Astrocyte (in vitro differentiated cells and primary cell): ENCODE data around the gene ZMYM4. TPM values are rescaled to one million over a fixed set of nuclear protein-coding genes. Genes with fewer than 3 reads are reported as not detected.

Experiments
- DNase-seq: peaks from one replicate; pipeline ENCODE4 v3.0.0-alpha.2; 2010; ENCODE audit warnings: low read depth
- FAIRE-seq: peaks from 2 replicates; lab custom pipeline; 2011; peaks lifted over from hg19 to GRCh38; lab: Jason Lieb, UNC
- H2AFZ ChIP-seq: 2 replicates; pipeline ENCODE4 v1.6.0; 2012; ENCODE audit warnings: low read depth, low read length, inconsistent platforms
- H3K27ac ChIP-seq: 2 replicates; pipeline ENCODE4 v1.5.1; 2011; ENCODE audit warnings: low read depth, low read length, inconsistent platforms
- H3K27me3 ChIP-seq: 2 replicates; pipeline ENCODE4 v1.6.0; 2011; ENCODE audit warnings: low read length, inconsistent platforms; ENCODE audit not compliant: insufficient read depth
- H3K36me3 ChIP-seq: 2 replicates; pipeline ENCODE4 v1.5.1; 2011; ENCODE audit warnings: low read length, inconsistent platforms; ENCODE audit not compliant: insufficient read depth
- H3K4me1 ChIP-seq: 2 replicates; pipeline ENCODE4 v1.5.1; 2011; ENCODE audit warnings: low read length, inconsistent platforms; ENCODE audit not compliant: insufficient read depth
- H3K4me2 ChIP-seq: 2 replicates; pipeline ENCODE4 v1.6.0; 2012; ENCODE audit warnings: low read length, inconsistent platforms
- H3K4me3 ChIP-seq: 2 replicates; pipeline ENCODE4 v1.5.1; 2011; ENCODE audit warnings: low read depth, mild to moderate bottlenecking, low read length, inconsistent platforms; ENCODE audit not compliant: insufficient read depth
- H3K79me2 ChIP-seq: 2 replicates; pipeline ENCODE4 v1.6.0; 2012; ENCODE audit warnings: mild to moderate bottlenecking, low read length, inconsistent platforms; ENCODE audit not compliant: insufficient read depth
- H3K9ac ChIP-seq: 2 replicates; pipeline ENCODE4 v1.6.0; 2012; ENCODE audit warnings: mild to moderate bottlenecking, low read length, inconsistent platforms
- H3K9me3 ChIP-seq: 2 replicates; pipeline ENCODE4 v1.5.1; 2012; ENCODE audit warnings: low read depth, mild to moderate bottlenecking, low read length, inconsistent platforms; ENCODE audit not compliant: insufficient read depth
- H4K20me1 ChIP-seq: 2 replicates; pipeline ENCODE4 v1.6.0; 2012; ENCODE audit warnings: low read length, inconsistent platforms; ENCODE audit not compliant: insufficient read depth
- H3K27ac Mint-ChIP-seq: one replicate; pipeline ENCODE4 v1.8.0; 2021; ENCODE audit warnings: mild to moderate bottlenecking, mixed read lengths; ENCODE audit not compliant: unreplicated experiment
- H3K27me3 Mint-ChIP-seq: one replicate; pipeline ENCODE4 v1.8.0; 2021; ENCODE audit warnings: low read depth, mixed read lengths; ENCODE audit not compliant: unreplicated experiment
- H3K36me3 Mint-ChIP-seq: one replicate; pipeline ENCODE4 v1.8.0; 2021; ENCODE audit warnings: low read depth, mixed read lengths; ENCODE audit not compliant: unreplicated experiment
- H3K4me1 Mint-ChIP-seq: one replicate; pipeline ENCODE4 v1.8.0; 2021; ENCODE audit warnings: low read depth, mixed read lengths; ENCODE audit not compliant: unreplicated experiment
- H3K4me3 Mint-ChIP-seq: one replicate; pipeline ENCODE4 v1.8.0; 2021; ENCODE audit warnings: mild to moderate bottlenecking, moderate library complexity, mixed read lengths; ENCODE audit not compliant: unreplicated experiment
- H3K9me3 Mint-ChIP-seq: one replicate; pipeline ENCODE4 v1.8.0; 2021; ENCODE audit warnings: mild to moderate bottlenecking, mixed read lengths; ENCODE audit not compliant: unreplicated experiment
- CTCF ChIP-seq: IDR thresholded peaks from 2 replicates; pipeline ENCODE4 v1.5.1; 2011; ENCODE audit warnings: low read depth, mild to moderate bottlenecking, inconsistent platforms, low read length, moderate library complexity; ENCODE audit not compliant: insufficient read depth
- EZH2 ChIP-seq: IDR thresholded peaks from 2 replicates; pipeline ENCODE4 v1.6.1; 2012; ENCODE audit warnings: mild to moderate bottlenecking, low read length, inconsistent platforms; ENCODE audit not compliant: insufficient read depth
- total RNA-seq: library from RNA; stranded (reverse); gene quantifications from 2 replicates; pipeline ENCODE4 v1.2.1, GENCODE V29; 2021

ZMYM4 gene
- total RNA-seq, 1 donor from 2014 or later: 65.5 TPM

- Mint-ChIP-seq H3K36me3 (no peaks in the 10 kb centered on the region), H3K4me3 (no peak overlapping the region), H3K4me1 (no peaks in the 10 kb centered on the region), H3K9me3 (no peaks in the 10 kb centered on the region), H3K27ac (no peak overlapping the region), H3K27me3 (no peaks in the 10 kb centered on the region)
- Histone ChIP-seq H3K4me3 (no peak overlapping the region), H3K9me3 (no peaks in the 10 kb centered on the region), H3K27me3 (no peaks in the 10 kb centered on the region), H4K20me1 (peaks cover 23% of the 10 kb centered on the region), H2AFZ (no peak overlapping the region), H3K4me1 (no peaks in the 10 kb centered on the region), H3K36me3 (no peaks in the 10 kb centered on the region), H3K79me2 (peaks cover 46% of the 10 kb centered on the region), H3K27ac (no peak overlapping the region), H3K4me2 (no peak overlapping the region), H3K9ac (no peak overlapping the region)
- TF ChIP-seq EZH2: no peak
- no peak for TF ChIP-seq CTCF
- no peak for FAIRE-seq
- no peak for DNase-seq
These were observed 82.4 kb downstream of the ZMYM4 start for GRCh38 chr1:35350872-35351271.

GRCh38 chr1:35359995-35360394, 91.5 kb downstream of the ZMYM4 start:
- H3K4me3 ChIP-seq: no peak overlapping the region
- DNase-seq: no peak

More at GRCh38 chr1:35359995-35360394, 91.5 kb downstream of the ZMYM4 start:
- Histone ChIP-seq H2AFZ (no peak overlapping the region), H3K9ac (no peak overlapping the region), H3K79me2 (peaks cover 43% of the 10 kb centered on the region), H3K9me3 (no peaks in the 10 kb centered on the region), H4K20me1 (peaks cover 13% of the 10 kb centered on the region), H3K27ac (no peak overlapping the region), H3K27me3 (no peaks in the 10 kb centered on the region), H3K4me1 (no peaks in the 10 kb centered on the region), H3K4me2 (no peak overlapping the region), H3K36me3 (peaks cover 3% of the 10 kb centered on the region)
- peaks cover 7% of the 10 kb centered on the region for H3K36me3 Mint-ChIP-seq
- no peaks in the 10 kb centered on the region for H3K27me3 Mint-ChIP-seq
- TF ChIP-seq EZH2 (no peak), CTCF (no peak)
- no peak overlapping the region for H3K4me3 Mint-ChIP-seq
- FAIRE-seq: no peak
- no peak overlapping the region for H3K27ac Mint-ChIP-seq
- no peaks in the 10 kb centered on the region for H3K4me1 Mint-ChIP-seq
- H3K9me3 Mint-ChIP-seq: no peaks in the 10 kb centered on the region
